ENCODE measurements around the gene SLC22A17.

DNA sequence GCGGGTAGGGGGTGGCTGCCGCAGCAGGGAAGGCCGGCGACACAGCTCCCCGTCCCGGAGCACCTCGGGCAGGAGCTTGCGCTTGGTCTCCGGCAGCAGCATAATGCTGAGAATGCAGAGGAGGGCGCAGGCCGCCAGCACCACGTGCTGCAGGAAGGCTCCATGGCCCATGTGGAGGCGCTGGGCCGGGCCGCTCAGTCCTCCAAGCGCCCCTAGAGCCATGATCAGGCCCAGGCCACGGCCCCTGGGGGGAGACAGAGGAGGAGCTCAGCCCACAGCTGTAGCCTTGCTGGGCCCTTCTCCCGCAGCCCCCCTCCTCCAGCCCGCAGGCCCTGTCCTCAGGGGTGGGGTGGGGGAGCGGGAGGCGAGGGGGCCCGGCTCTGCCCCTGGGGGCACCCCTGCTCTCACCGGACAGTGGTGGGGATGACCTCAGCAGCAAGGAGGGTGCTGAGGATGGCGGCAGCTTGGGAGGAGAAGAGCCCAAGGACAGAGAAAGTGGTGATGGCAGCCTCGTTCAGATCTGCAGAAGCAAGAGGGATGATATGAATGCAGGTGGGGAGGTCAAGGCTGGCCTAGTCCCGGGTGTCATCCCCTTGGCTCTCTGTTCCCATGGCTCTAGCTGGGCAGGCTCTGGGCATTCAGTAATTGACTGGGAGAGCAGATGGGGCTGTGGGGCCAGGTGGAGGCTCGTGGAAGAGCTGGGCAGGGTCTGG, 5.8 kb downstream of the SLC22A17 start:
- TF ChIP-seq SRF (IDR thresholded peaks at IDR 0.05; ENCODE audit: low read depth, low read length), result no peak
- no peak for TF ChIP-seq ASH2L (IDR thresholded peaks at IDR 0.05; ENCODE audit: low read length)
- TF ChIP-seq, protein P1, sequence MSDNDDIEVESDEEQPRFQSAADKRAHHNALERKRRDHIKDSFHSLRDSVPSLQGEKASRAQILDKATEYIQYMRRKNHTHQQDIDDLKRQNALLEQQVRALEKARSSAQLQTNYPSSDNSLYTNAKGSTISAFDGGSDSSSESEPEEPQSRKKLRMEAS (IDR thresholded peaks at IDR 0.05), result peak; percentile 66; the same call in 1 of the 2 replicates
- TF ChIP-seq, protein P2, sequence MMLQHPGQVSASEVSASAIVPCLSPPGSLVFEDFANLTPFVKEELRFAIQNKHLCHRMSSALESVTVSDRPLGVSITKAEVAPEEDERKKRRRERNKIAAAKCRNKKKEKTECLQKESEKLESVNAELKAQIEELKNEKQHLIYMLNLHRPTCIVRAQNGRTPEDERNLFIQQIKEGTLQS (IDR thresholded peaks at IDR 0.05; ENCODE audit: insufficient read depth, low read depth, low read length), result no peak
- TF ChIP-seq, protein P3, sequence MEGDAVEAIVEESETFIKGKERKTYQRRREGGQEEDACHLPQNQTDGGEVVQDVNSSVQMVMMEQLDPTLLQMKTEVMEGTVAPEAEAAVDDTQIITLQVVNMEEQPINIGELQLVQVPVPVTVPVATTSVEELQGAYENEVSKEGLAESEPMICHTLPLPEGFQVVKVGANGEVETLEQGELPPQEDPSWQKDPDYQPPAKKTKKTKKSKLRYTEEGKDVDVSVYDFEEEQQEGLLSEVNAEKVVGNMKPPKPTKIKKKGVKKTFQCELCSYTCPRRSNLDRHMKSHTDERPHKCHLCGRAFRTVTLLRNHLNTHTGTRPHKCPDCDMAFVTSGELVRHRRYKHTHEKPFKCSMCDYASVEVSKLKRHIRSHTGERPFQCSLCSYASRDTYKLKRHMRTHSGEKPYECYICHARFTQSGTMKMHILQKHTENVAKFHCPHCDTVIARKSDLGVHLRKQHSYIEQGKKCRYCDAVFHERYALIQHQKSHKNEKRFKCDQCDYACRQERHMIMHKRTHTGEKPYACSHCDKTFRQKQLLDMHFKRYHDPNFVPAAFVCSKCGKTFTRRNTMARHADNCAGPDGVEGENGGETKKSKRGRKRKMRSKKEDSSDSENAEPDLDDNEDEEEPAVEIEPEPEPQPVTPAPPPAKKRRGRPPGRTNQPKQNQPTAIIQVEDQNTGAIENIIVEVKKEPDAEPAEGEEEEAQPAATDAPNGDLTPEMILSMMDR (IDR thresholded peaks at IDR 0.05; ENCODE audit: control extremely low read depth in 1 of 3, insufficient read depth in 1 of 3, low read depth in 1 of 3, low read length in 3 of 3), result no peak
- no peak for TF ChIP-seq JUND (IDR thresholded peaks at IDR 0.05; ENCODE audit: low read length)
- no peak for TF ChIP-seq CBX5 (IDR thresholded peaks at IDR 0.05; ENCODE audit: low read depth, low read length)
- no peak for TF ChIP-seq RFX5 (IDR thresholded peaks at IDR 0.05; ENCODE audit: borderline replicate concordance, low read depth, low read length)
- no peak for TF ChIP-seq POLR2AphosphoS5 (IDR thresholded peaks at IDR 0.05; ENCODE audit: low read depth, low read length)
- TF ChIP-seq POLR2A (IDR thresholded peaks at IDR 0.05; ENCODE audit: control extremely low read depth in 1 of 2, low read depth in 2 of 2, low read length in 2 of 2), result no peak
- no peak for TF ChIP-seq EZH2 (IDR thresholded peaks at IDR 0.05; ENCODE audit: low read depth, low read length, severe bottlenecking)

All from H1 (cell line).